DND-41 (cell line): ENCODE data around the gene GPC3.

ENCODE experiments used
- CTCF ChIP-seq: IDR thresholded peaks from 2 replicates; pipeline ENCODE4 v1.5.1; 2012; ENCODE audit warnings: borderline replicate concordance, low read length, moderate library complexity, mild to moderate bottlenecking; ENCODE audit not compliant: poor library complexity, severe bottlenecking; ENCODE audit errors: extremely low read depth
- EZH2 ChIP-seq: IDR thresholded peaks from 3 replicates; pipeline ENCODE4 v1.6.1; 2012; ENCODE audit warnings: borderline replicate concordance, low read depth, mild to moderate bottlenecking, moderate library complexity, low read length, inconsistent platforms; ENCODE audit not compliant: severe bottlenecking

- TF ChIP-seq CTCF, result no peak
- no peak for TF ChIP-seq EZH2
Measured at GRCh38 chrX:133608406-133608805, 377.0 kb downstream of the GPC3 start.
